HG02852 (cell line): Measurements from ENCODE around the gene BARHL2.

ENCODE experiments used
- ATAC-seq: cut with Tn5 transposase; IDR thresholded peaks from one replicate; pipeline ENCODE4 v1.9.1; 2021; ENCODE audit warnings: mild to moderate bottlenecking, moderate library complexity; ENCODE audit not compliant: unreplicated experiment

Gene BARHL2

GRCh38 chr1:90724926-90725656 lies 8.0 kb upstream of the BARHL2 start:
- ATAC-seq = no peak

- ATAC-seq = no peak
Observed at GRCh38 chr1:90724361-90724760, 7.3 kb upstream of the BARHL2 start.

- ATAC-seq = no peak
Observed at GRCh38 chr1:90723590-90724108, 6.5 kb upstream of the BARHL2 start.

GRCh38 chr1:90722874-90723589 lies 5.9 kb upstream of the BARHL2 start:
- no peak for ATAC-seq

GRCh38 chr1:90721210-90722194 lies 4.4 kb upstream of the BARHL2 start:
- peak; percentile 55 for ATAC-seq

- no peak for ATAC-seq
Observed at GRCh38 chr1:90720145-90720636, 3.1 kb upstream of the BARHL2 start.

- no peak for ATAC-seq
Observed at GRCh38 chr1:90719330-90720144, 2.4 kb upstream of the BARHL2 start.

GRCh38 chr1:90718411-90719329 lies 1.6 kb upstream of the BARHL2 start:
- ATAC-seq = no peak

GRCh38 chr1:90717665-90718410 lies 736 bp upstream of the BARHL2 start:
- ATAC-seq = no peak

- ATAC-seq = no peak
Observed at GRCh38 chr1:90717356-90717664, 208 bp upstream of the BARHL2 start.

GRCh38 chr1:90716243-90716551 lies 905 bp downstream of the BARHL2 start:
- no peak for ATAC-seq

GRCh38 chr1:90715309-90715708 lies 1.8 kb downstream of the BARHL2 start:
- no peak for ATAC-seq

- ATAC-seq = no peak
Observed at GRCh38 chr1:90714521-90714951, 2.6 kb downstream of the BARHL2 start.

- ATAC-seq = no peak
Observed at GRCh38 chr1:90713741-90714509, 3.2 kb downstream of the BARHL2 start.

GRCh38 chr1:90712915-90713730 lies 4.0 kb downstream of the BARHL2 start:
- ATAC-seq = no peak

- ATAC-seq = no peak
Observed at GRCh38 chr1:90712153-90712856, 4.8 kb downstream of the BARHL2 start.
